ENCODE data around the gene RPL19.

RPL19 gene

DNA sequence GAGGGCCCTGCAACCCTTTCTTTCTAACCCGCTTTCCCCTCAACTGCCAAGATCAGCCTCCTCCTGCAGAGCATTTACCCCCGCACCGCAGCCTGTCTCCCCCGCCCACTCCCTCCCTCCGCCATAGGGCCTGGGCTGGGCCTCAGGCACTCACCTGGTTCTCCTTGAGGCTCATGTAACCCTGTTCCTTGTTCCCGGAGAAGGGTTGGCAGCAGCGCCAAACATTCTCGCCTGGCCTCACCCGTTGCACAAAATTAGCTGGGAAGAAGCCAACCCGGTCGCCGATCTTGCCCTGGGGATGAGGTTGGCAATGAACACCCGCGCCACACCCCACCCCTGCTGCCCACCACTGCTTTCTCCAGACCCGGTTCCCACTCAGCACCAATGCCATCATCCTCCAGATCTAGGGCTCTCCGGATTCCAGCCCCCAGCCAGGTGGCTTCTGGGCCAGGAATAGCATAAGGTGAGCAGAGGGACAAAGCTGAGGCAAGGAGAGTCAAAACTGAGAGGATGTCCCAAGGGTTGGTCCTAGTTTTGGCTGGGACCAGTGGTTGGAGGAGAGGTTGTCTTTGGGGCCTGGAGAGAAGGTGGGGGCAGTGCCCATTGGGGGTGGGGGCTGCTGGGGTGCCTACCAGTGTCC is 12.9 kb downstream of the RPL19 start:
- Histone ChIP-seq H3K4me3 (ENCODE audit: low read depth, low read length) (no peak overlapping the region), H3K36me3 (no peaks in the 10 kb centered on the region), H3K27me3 (peaks cover 5% of the 10 kb centered on the region; the same call in 1 of the 2 replicates), H3K4me1 (peaks cover 13% of the 10 kb centered on the region), H3K9me3 (no peaks in the 10 kb centered on the region)
- TF ChIP-seq CTCF (IDR thresholded peaks at IDR 0.05; ENCODE audit: low read depth, low read length) = no peak
- DNase-seq = no peak

DNA sequence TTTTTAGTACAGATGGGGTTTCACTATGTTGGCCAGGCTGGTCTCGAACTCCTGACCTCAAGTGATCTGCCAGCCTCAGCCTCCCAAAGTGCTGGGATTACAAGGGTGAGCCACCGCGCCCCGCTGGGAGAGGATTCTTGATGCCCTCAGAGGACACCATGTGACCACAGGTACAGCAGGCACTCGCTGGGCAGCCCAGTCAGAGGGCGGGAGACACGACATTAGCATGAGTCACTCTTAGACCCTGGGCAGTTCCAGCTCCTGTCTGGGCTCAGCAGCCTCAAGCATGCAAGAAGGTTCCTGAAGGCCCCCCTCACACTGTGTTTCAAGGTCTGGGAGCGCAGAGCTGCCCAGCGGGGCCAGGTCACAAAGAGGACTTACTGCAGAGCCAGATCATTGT is 13.8 kb downstream of the RPL19 start:
- Histone ChIP-seq H3K36me3 (no peaks in the 10 kb centered on the region), H3K27me3 (peaks cover 5% of the 10 kb centered on the region; the same call in 1 of the 2 replicates), H3K4me3 (ENCODE audit: low read depth, low read length) (no peak overlapping the region), H3K9me3 (no peaks in the 10 kb centered on the region), H3K4me1 (peaks cover 6% of the 10 kb centered on the region)
- no peak for TF ChIP-seq CTCF (IDR thresholded peaks at IDR 0.05; ENCODE audit: low read depth, low read length)
- no peak for DNase-seq

DNA sequence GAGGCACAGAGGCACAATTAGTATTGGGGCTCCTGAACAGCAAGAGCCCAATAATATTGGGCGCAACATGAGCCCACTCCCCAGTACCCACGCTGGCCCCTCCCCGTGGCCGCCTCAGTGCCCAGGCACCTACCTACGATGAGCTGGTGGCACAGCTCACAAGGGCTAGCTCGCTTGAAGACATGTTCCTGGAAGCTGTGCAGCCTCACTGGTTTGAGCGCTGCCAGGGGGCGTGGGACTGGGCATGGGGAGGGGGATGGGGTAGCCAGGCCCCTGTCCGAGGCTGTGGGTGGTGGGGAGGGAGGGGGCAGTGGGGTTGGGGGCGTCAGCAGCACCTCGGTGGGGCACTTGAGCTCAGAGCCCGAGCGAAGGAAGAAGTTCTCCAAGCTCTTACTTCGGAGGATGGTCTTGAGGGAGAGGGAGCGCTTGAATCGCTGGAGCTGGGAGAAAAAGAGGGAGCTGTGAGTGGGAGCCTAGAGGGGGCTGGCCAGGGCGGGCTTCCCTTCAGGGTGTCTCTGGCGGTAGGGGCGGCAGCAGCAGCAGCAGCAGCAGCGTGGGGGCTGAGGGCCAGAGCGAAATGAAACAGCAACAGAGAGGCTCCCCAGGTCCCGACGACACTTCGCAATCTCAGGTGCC is 17.8 kb downstream of the RPL19 start:
- no peaks in the 10 kb centered on the region for H3K36me3 ChIP-seq
- no peaks in the 10 kb centered on the region for H3K4me1 ChIP-seq
- no peak overlapping the region for H3K4me3 ChIP-seq (ENCODE audit: low read depth, low read length)
- H3K27me3 ChIP-seq = no peaks in the 10 kb centered on the region
- no peak for DNase-seq
- no peaks in the 10 kb centered on the region for H3K9me3 ChIP-seq
- TF ChIP-seq CTCF (IDR thresholded peaks at IDR 0.05; ENCODE audit: low read depth, low read length) = no peak

- Histone ChIP-seq H3K4me3 (ENCODE audit: low read depth, low read length) (no peak overlapping the region), H3K4me1 (no peaks in the 10 kb centered on the region), H3K36me3 (no peaks in the 10 kb centered on the region), H3K9me3 (no peaks in the 10 kb centered on the region), H3K27me3 (no peaks in the 10 kb centered on the region)
- DNase-seq = no peak
- no peak for TF ChIP-seq CTCF (IDR thresholded peaks at IDR 0.05; ENCODE audit: low read depth, low read length)
Observed at GRCh38 chr17:39218906-39219305, 18.8 kb downstream of the RPL19 start.

DNA sequence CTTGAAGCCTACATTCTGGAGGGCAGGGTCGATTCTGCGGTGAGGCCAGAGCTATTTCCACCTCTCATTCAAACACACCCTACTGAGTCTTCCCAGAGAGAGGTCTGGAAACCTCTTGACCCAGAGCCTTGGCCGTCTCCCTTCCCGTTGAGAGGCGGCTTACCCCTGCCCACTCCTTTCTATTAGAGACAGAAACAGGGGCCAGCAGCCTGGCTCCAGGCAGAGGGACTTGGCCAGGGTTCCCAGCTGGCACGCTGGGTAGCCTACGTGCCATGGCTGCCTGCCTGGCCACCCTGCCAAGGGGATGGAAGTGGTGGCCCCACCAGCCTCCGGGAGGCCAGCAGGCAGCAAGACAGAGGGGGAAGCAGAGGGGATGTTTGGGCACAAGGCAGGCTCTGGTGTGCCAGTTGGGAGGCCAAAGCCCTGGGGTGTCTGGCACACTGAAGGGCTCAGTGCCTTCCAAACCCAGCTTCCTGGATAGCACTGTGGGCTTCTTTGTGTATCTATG is 19.6 kb downstream of the RPL19 start:
- Histone ChIP-seq H3K27me3 (peaks cover 8% of the 10 kb centered on the region), H3K4me1 (no peaks in the 10 kb centered on the region), H3K9me3 (no peaks in the 10 kb centered on the region), H3K36me3 (no peaks in the 10 kb centered on the region), H3K4me3 (ENCODE audit: low read depth, low read length) (no peak overlapping the region)
- no peak for TF ChIP-seq CTCF (IDR thresholded peaks at IDR 0.05; ENCODE audit: low read depth, low read length)
- no peak for DNase-seq

- Histone ChIP-seq H3K27me3 (peaks cover 17% of the 10 kb centered on the region), H3K4me3 (ENCODE audit: low read depth, low read length) (no peak overlapping the region), H3K9me3 (no peaks in the 10 kb centered on the region), H3K36me3 (no peaks in the 10 kb centered on the region), H3K4me1 (no peaks in the 10 kb centered on the region; the same call in 1 of the 2 replicates)
- DNase-seq = no peak
- TF ChIP-seq CTCF (IDR thresholded peaks at IDR 0.05; ENCODE audit: low read depth, low read length) = no peak
Observed at GRCh38 chr17:39221572-39221971, 21.5 kb downstream of the RPL19 start.

Measured in BE2C (cell line).